Stimulated activated CD4-positive, alpha-beta T cell treated with anti-CD3 and anti-CD28 coated beads, Interleukin-4, amount 100 ng/mL, for 4 hours (primary cell): Measurements from ENCODE around the gene CNIH3.

Experiments used
- DNase-seq, 2 experiments: peaks; one replicate each; pipeline ENCODE4 v3.0.0-alpha.2; 2020

CNIH3 gene

GRCh38 chr1:224782281-224783000 lies 166.3 kb downstream of the CNIH3 start:
- no peak for DNase-seq

- DNase-seq = no peak
Measured at GRCh38 chr1:224783006-224783651, 167.0 kb downstream of the CNIH3 start.

GRCh38 chr1:224784265-224785039 lies 168.3 kb downstream of the CNIH3 start:
- DNase-seq = no peak

GRCh38 chr1:224785040-224785328 lies 168.9 kb downstream of the CNIH3 start:
- DNase-seq = no peak

GRCh38 chr1:224785622-224786021 lies 169.5 kb downstream of the CNIH3 start:
- no peak for DNase-seq

- no peak for DNase-seq
Measured at GRCh38 chr1:224786533-224787250, 170.6 kb downstream of the CNIH3 start.

GRCh38 chr1:224789311-224789710 lies 173.2 kb downstream of the CNIH3 start:
- DNase-seq = no peak
